Ascending aorta (tissue), 2 donors: ENCODE measurements around the gene PBRM1. TPM values are rescaled to one million over a fixed set of nuclear protein-coding genes. Genes with fewer than 3 reads are reported as not detected.

Source experiments
- DNase-seq, 2 donors: peaks; one replicate each; pipeline ENCODE4 v3.0.0-alpha.2; 2019; ENCODE audit warnings: low spot score in 2 of 2
- H3K27ac ChIP-seq, 2 donors: fragments of 200-600 bp; sonication (generic); one replicate each; pipeline ENCODE4 v1.5.1; 2016 to 2017; ENCODE audit warnings: mild to moderate bottlenecking in 1 of 2
- H3K27me3 ChIP-seq: fragments of 200-600 bp; sonication (generic); one replicate; pipeline ENCODE4 v1.5.1; 2017
- H3K36me3 ChIP-seq, 2 donors: fragments of 200-600 bp; sonication (generic); one replicate each; pipeline ENCODE4 v1.5.1; 2016
- H3K4me1 ChIP-seq, 2 donors: fragments of 200-600 bp; sonication (generic); one replicate each; pipeline ENCODE4 v1.5.1; 2016 to 2017; ENCODE audit warnings: mild to moderate bottlenecking in 1 of 2
- H3K4me3 ChIP-seq, 2 donors: fragments of 200-600 bp; sonication (generic); one replicate each; pipeline ENCODE4 v1.5.1; 2016 to 2017; ENCODE audit warnings: mild to moderate bottlenecking in 1 of 2
- H3K9me3 ChIP-seq, 2 donors: fragments of 200-600 bp; sonication (generic); one replicate each; pipeline ENCODE4 v1.5.1; 2016
- intact Hi-C: fragments of 100-400 bp; cut with DNase I; formaldehyde crosslinking; loops from one replicate; pipeline ENCODE4 v1.15.1; 2023
- total RNA-seq: library from RNA; depleted of rRNA; stranded (reverse); fragments of >200 nt; gene quantifications from one replicate; pipeline ENCODE4 v1.1.0, GENCODE V29; 2016
- TF ChIP-seq, protein P1 (sequence below), 3 experiments: fragments of 200-600 bp in 2 of 3; fragments of 450-650 bp in 1 of 3; sonication (generic) in 2 of 3; IDR thresholded peaks; one replicate each; pipeline ENCODE4 v1.5.1; 2016 to 2019; ENCODE audit warnings: antibody characterized with exemption in 3 of 3, mild to moderate bottlenecking in 1 of 3, moderate library complexity in 1 of 3

The PBRM1 gene
- total RNA-seq, 1 donor from 2014 or later = 36.7 TPM

DNA sequence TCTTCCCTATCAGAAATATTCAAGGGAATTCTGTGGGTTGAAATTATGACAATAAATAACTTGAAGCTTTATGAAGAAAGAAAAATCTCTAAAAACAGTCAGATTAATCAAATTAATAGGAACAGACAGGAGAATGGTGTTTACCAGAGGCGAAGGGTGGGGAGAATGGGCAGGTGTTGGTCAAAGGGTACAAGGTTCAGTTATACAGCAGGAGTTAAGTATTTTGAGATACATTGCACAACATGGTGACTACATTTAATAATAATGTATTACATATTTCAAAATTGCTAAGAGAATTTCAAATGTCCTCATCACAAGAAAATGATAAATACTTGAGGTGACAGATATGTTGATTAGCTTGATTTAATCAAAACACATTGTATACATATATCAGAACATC, 38.8 kb upstream of the PBRM1 start:
- Histone ChIP-seq H3K36me3 (peaks cover 6 to 21% of the 10 kb centered on the region in 2 donors), H3K9me3 (peaks cover 0 to 11% of the 10 kb centered on the region in 2 donors), H3K27me3 (no peaks in the 10 kb centered on the region), H3K4me3 (no peak overlapping the region), H3K27ac (no peak overlapping the region), H3K4me1 (no peaks in the 10 kb centered on the region)
- intact Hi-C loops = no loop called here
- TF ChIP-seq, protein P1, sequence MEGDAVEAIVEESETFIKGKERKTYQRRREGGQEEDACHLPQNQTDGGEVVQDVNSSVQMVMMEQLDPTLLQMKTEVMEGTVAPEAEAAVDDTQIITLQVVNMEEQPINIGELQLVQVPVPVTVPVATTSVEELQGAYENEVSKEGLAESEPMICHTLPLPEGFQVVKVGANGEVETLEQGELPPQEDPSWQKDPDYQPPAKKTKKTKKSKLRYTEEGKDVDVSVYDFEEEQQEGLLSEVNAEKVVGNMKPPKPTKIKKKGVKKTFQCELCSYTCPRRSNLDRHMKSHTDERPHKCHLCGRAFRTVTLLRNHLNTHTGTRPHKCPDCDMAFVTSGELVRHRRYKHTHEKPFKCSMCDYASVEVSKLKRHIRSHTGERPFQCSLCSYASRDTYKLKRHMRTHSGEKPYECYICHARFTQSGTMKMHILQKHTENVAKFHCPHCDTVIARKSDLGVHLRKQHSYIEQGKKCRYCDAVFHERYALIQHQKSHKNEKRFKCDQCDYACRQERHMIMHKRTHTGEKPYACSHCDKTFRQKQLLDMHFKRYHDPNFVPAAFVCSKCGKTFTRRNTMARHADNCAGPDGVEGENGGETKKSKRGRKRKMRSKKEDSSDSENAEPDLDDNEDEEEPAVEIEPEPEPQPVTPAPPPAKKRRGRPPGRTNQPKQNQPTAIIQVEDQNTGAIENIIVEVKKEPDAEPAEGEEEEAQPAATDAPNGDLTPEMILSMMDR (IDR thresholded peaks at IDR 0.05) = no peak
- no peak for DNase-seq

DNA sequence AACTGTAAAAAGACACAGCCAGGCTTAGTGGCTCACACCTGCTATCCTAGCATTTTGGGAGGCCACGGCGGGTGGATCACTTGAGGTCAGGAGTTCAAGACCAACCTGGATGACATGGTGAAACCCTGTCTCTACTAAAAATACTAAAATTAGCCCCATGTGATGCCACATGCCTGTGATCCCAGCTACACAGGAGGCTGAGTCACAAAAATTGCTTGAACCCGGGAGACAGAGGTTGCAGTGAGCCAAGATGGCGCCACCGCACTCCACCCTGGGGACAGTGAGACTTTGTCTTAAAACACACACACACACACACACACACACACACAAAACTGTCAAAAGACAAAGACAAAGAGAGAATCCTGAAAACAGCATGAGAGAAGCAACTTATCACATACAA, 38.2 kb upstream of the PBRM1 start:
- TF ChIP-seq, protein P1 (IDR thresholded peaks at IDR 0.05) = no peak
- Histone ChIP-seq H3K27me3 (no peaks in the 10 kb centered on the region), H3K4me3 (no peak overlapping the region), H3K9me3 (peaks cover 0 to 8% of the 10 kb centered on the region in 2 donors), H3K27ac (no peak overlapping the region), H3K36me3 (peaks cover 12 to 17% of the 10 kb centered on the region in 2 donors), H3K4me1 (no peaks in the 10 kb centered on the region)
- DNase-seq = no peak
- intact Hi-C loops = no loop called here

DNA sequence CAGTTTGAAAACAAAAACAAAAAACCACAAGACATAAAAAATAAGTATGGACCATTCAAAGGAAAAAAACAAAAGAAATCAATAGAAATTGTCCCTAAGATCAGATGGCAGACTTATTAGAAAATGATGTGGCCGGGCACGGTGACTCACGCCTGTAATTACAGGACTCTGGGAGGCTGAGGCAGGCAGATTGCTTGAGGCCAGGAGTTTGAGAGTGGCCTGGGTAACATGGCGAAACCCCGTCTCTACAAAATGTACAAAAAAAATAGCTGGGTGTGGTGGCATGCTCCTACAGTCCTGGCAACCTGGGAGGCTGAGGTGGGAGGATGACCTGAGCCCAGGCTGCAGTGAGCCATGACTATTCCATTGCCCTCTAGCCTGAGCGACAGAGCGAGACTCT, 36.8 kb upstream of the PBRM1 start:
- TF ChIP-seq, protein P1 (IDR thresholded peaks at IDR 0.05) = no peak
- intact Hi-C loops = no loop called here
- Histone ChIP-seq H3K4me3 (no peak overlapping the region), H3K4me1 (no peaks in the 10 kb centered on the region), H3K27ac (no peak overlapping the region), H3K36me3 (peaks cover 8 to 16% of the 10 kb centered on the region in 2 donors), H3K9me3 (peaks cover 0 to 4% of the 10 kb centered on the region in 2 donors), H3K27me3 (no peaks in the 10 kb centered on the region)
- DNase-seq = no peak

DNA sequence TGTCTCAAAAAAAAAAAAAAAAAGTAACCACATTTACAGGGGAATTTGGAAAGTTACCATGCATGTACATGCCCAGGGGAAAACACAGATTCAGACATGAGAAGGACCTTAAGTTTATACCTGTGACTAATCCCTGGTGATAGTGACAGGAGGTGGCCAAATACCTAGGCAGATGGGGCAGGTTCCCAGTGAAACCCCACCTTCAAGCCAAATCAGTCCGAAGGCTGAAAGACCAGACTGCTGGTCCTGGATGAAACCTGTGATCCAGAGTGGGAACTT, 36.0 kb upstream of the PBRM1 start:
- TF ChIP-seq, protein P1 (IDR thresholded peaks at IDR 0.05) = no peak
- intact Hi-C loops = no loop called here
- Histone ChIP-seq H3K27me3 (no peaks in the 10 kb centered on the region), H3K4me1 (no peaks in the 10 kb centered on the region), H3K4me3 (no peak overlapping the region), H3K9me3 (peaks cover 0 to 4% of the 10 kb centered on the region in 2 donors), H3K36me3 (peaks cover 8 to 16% of the 10 kb centered on the region in 2 donors), H3K27ac (no peak overlapping the region)
- no peak for DNase-seq

GRCh38 chr3:52721002-52721729, 35.5 kb upstream of the PBRM1 start:
- peaks cover 8 to 16% of the 10 kb centered on the region in 2 donors for H3K36me3 ChIP-seq
- no peaks in the 10 kb centered on the region for H3K27me3 ChIP-seq
- no peak overlapping the region for H3K27ac ChIP-seq
- no peak for DNase-seq
- TF ChIP-seq, protein P1 (IDR thresholded peaks at IDR 0.05) = no peak
- intact Hi-C loops = no loop called here
- H3K4me3 ChIP-seq = no peak overlapping the region
- H3K9me3 ChIP-seq = peaks cover 0 to 4% of the 10 kb centered on the region in 2 donors
- H3K4me1 ChIP-seq = no peaks in the 10 kb centered on the region
